NT2/D1 (cell line): ENCODE results near the gene COL21A1.

ENCODE experiments used
- SUZ12 ChIP-seq: IDR thresholded peaks from 2 replicates; pipeline ENCODE4 v1.6.1; 2011; ENCODE audit not compliant: insufficient read length, insufficient read depth; ENCODE audit errors: extremely low read depth
- YY1 ChIP-seq: IDR thresholded peaks from 2 replicates; pipeline ENCODE4 v1.6.1; 2011; ENCODE audit not compliant: insufficient read length, insufficient read depth

- TF ChIP-seq SUZ12 (no peak), YY1 (no peak)
Observed at GRCh38 chr6:56188429-56188828, 59.0 kb downstream of the COL21A1 start.
